NCI-H748 treated with DMSO at 0.1 percent for 48 hours (cell line): Measurements from ENCODE around the gene KCNN3.
"Not testable (repeated sequence)": the region's sequence is repeated elsewhere in the genome, so short reads cannot be mapped to it uniquely, and the experiment has no call there.

Experiments used
- DNase-seq: peaks from one replicate; lab custom pipeline; 2025; lab: John Stamatoyannopoulos, UW

The KCNN3 gene

GRCh38 chr1:154870115-154870571 lies at the start of gene KCNN3:
TSS of gene KCNN3 (minus strand) at chr1:154870281. CDS start at chr1:154869964, 317 bp downstream.
- DNase-seq: peak; percentile 89

- DNase-seq: no peak
Observed at GRCh38 chr1:154913273-154913672, 43.2 kb upstream of the KCNN3 start.

GRCh38 chr1:154912755-154913154 lies 42.7 kb upstream of the KCNN3 start:
- DNase-seq: no peak

GRCh38 chr1:154911691-154912550 lies 41.8 kb upstream of the KCNN3 start:
- DNase-seq: no peak

- no peak for DNase-seq
Observed at GRCh38 chr1:154910851-154911250, 40.8 kb upstream of the KCNN3 start.

GRCh38 chr1:154908937-154909336 lies 38.9 kb upstream of the KCNN3 start:
- no peak for DNase-seq

- DNase-seq: not testable (repeated sequence)
Observed at GRCh38 chr1:154908129-154908528, 38.0 kb upstream of the KCNN3 start.

GRCh38 chr1:154906621-154907081 lies 36.6 kb upstream of the KCNN3 start:
- no peak for DNase-seq

- no peak for DNase-seq
Observed at GRCh38 chr1:154902938-154903566, 33.0 kb upstream of the KCNN3 start.

- DNase-seq: no peak
Observed at GRCh38 chr1:154901591-154901990, 31.5 kb upstream of the KCNN3 start.

- no peak for DNase-seq
Observed at GRCh38 chr1:154899041-154899440, 29.0 kb upstream of the KCNN3 start.

- no peak for DNase-seq
Observed at GRCh38 chr1:154896771-154897286, 26.7 kb upstream of the KCNN3 start.

GRCh38 chr1:154895798-154896197 lies 25.7 kb upstream of the KCNN3 start:
- no peak for DNase-seq

- no peak for DNase-seq
Observed at GRCh38 chr1:154891452-154891851, 21.4 kb upstream of the KCNN3 start.

GRCh38 chr1:154888757-154889156 lies 18.7 kb upstream of the KCNN3 start:
- no peak for DNase-seq

GRCh38 chr1:154886281-154887015 lies 16.4 kb upstream of the KCNN3 start:
- no peak for DNase-seq

- peak; percentile 24 for DNase-seq
Observed at GRCh38 chr1:154884869-154885701, 15.0 kb upstream of the KCNN3 start.

GRCh38 chr1:154883919-154884868 lies 14.1 kb upstream of the KCNN3 start:
- no peak for DNase-seq

GRCh38 chr1:154881820-154882535 lies 11.9 kb upstream of the KCNN3 start:
- no peak for DNase-seq
